Measurements from ENCODE around the gene YJU2.
"Not testable (repeated sequence)": the region's sequence is repeated elsewhere in the genome, so short reads cannot be mapped to it uniquely, and the experiment has no call there.

The YJU2 gene

DNA sequence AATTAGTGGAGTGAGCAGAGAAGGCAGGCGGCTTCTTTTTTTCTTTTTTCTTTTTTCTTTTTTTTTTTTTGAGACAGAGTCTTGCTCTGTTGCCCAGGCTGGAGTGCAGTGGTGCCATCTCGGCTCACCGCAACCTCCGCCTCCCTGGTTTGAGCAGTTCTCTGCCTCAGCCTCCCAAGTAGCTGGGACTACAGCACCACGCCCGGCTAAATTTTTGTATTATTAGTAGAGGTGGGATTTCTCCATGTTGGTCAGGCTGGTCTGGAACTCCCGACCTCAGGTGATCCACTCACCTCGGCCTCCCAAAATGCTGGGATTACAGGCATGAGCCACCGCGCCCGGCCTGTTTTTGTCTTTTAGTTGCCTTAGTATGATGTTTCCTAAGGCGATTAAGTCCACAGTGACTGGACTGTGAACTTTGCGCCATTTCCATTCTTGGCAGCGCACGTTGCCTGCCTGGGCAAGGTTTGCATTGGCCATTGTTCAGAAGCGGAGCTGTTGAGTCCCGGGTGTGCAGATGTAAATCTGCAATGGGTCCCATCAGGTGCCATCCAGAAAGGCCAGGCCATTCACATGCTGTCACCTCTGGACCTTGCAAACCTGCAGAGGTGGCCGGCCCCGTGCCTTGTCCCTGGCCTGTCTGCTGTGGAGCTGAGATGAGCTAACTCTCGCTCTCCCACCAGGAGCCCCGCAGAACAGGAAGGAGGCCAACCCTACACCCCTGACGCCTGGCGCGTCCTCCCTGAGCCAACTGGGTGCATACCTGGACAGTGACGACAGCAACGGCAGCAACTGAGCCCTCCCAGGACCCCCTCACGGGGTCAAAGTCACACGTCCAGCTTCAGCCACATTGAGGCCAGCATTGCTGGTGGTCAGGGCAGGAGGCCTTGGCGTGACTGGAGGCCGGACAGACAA, 21.3 kb downstream of the YJU2 start:
- no peak for DNase-seq (ENCODE audit: low read depth in 3 of 3)

GRCh38 chr19:4268816-4269430, 22.0 kb downstream of the YJU2 start:
- no peak for DNase-seq (ENCODE audit: low read depth in 3 of 3)

DNA sequence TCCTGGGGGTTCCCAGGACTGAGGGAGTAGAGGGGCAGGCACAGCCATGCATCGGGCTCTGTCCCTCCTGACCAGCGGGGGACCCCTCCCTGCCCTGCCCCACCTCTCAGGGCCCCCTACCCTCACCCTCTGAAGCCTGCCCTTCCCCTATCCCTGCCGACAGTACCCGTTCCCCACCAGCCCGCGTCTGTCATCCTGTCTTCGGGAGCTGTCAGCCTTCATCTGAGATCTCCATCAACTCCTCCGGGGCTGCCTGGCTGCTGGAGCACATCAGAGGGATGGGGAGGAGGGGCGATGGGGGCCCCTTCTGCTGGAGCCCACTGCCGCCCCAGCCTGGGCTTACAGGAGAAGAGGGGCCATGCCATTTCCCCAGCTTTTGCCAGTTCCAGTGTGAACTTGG, 26.0 kb downstream of the YJU2 start:
- DNase-seq (ENCODE audit: low read depth in 3 of 3), result no peak

GRCh38 chr19:4274321-4274686, 27.4 kb downstream of the YJU2 start:
- DNase-seq (ENCODE audit: low read depth in 3 of 3), result not testable (repeated sequence)

DNA sequence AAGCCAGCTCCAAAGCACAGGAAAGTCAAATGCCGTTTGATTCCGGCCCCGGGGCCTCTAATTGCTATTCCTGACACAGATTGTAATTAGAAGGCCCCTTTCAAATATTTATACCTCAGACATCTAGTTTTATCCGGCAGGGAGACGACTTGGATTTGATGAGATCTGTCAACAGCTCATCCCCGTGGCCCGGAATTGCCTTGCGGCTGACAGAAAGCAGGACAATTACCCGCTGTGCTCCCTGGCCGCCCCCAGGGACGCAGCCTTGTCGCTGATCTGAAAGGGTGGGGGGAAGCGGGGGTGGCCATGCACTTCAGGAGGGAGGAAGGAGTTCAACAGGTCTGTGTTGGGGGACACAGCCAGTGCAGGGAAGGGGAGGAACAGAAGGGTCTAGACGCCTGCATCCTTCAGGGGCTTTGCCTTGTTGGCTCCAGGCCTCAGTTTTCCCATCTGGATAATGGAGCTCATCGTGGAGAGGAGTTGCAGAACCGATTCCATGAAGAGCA, 30.4 kb downstream of the YJU2 start:
- DNase-seq (ENCODE audit: low read depth in 3 of 3), result no peak

- DNase-seq (ENCODE audit: low read depth in 3 of 3), result no peak
Observed at GRCh38 chr19:4278010-4278409, 31.1 kb downstream of the YJU2 start.

DNA sequence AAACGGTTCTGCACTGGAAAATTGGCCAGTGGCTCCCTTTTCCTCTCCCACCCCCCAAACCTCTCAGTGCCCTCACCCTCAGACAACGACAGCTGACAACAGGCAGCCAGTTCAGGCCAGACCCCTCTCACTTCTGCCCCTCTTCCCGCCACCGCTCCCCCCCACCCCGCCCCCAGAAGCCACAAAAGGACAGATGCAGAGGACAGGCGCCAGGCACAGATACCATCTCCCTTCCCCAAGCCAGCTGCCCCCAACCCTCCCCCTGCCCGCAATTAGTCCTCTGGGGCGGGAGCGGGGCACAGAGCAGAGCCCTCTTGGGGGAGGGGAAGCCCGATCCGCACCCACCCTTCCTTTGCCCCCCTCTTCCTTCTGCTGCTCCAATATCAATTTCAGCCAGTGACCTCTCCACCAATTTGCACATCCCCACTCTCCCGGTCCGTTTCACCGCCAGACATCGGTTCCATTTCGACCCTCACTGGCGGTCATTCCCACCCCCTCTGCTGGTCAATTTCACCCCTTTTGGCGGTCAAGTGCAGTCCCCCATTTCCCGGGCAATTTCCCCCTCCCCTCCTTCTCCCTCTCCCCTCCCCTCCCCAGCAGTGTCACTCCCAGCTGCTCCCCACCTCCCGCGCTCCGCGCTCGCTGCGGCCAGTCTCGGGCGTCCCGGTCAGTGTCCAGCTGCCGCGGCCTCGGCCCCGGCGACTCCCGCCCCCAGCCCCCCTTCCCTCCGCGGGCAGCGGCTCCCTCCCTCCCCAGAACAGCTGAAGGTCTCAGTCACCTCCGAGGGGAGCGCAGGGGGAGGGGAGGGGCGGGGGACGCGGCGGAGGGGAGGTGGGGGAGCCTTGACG, 31.8 kb downstream of the YJU2 start, which contains the start of gene SHD:
Gene SHD (plus strand): TSS at position 848 of the 848 bp plus-strand sequence. CDS start 798 bp downstream, outside the sequence.
- DNase-seq (ENCODE audit: low read depth in 3 of 3), result no peak

DNA sequence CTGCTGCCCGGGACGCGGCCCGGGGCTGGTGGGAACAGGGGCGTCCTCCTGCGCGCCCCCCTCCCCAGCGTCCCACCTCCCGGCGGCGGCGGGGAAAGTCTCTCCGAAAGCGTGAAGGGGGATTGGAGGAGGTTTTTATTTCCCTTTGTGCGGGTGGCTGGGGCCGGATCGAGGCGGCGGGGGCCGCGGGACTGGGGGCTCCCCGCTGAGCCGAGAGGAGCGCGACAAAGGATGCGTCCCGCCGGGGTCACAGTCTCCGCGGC, 32.3 kb downstream of the YJU2 start:
- DNase-seq (ENCODE audit: low read depth in 3 of 3), result no peak

DNA sequence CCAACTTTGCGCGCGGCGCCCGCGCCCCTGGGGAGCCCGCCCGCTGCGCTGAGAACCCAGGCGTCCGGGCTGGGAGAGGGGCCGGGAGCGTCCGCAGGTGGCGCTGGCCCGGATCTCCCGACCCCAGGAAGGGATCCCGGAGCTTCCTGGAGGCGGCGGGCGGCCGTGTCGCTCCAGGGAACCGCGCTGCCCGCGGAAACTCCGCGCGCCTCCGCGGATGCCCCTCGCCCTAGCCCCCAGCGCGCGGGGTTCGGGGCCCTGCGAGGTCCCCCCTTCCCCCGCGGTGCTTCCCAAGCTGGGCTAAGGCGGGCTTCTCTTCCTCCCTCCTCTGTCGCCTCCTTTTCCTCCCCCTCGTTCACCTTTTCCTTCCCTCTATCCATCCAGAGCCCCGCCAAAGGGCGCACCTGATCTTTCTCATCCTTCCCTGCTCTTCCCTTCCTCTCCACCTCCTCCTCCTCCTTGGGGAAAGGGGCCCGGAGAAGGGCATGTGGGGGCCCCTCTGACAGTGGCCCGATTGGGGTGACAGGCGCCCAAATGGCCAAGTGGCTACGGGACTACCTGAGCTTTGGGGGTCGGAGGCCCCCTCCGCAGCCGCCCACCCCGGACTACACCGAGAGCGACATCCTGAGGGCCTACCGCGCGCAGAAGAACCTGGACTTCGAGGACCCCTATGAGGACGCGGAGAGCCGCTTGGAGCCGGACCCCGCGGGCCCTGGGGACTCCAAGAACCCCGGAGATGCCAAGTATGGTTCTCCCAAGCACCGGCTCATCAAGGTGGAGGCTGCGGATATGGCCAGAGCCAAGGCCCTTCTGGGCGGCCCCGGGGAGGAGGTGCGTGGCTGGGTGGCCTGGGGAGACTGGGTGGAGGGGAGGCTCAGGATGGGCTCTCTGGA, 32.9 kb downstream of the YJU2 start:
- DNase-seq (ENCODE audit: low read depth in 3 of 3), result no peak

- no peak for DNase-seq (ENCODE audit: low read depth in 3 of 3)
Observed at GRCh38 chr19:4284176-4284958, 37.5 kb downstream of the YJU2 start.

DNA sequence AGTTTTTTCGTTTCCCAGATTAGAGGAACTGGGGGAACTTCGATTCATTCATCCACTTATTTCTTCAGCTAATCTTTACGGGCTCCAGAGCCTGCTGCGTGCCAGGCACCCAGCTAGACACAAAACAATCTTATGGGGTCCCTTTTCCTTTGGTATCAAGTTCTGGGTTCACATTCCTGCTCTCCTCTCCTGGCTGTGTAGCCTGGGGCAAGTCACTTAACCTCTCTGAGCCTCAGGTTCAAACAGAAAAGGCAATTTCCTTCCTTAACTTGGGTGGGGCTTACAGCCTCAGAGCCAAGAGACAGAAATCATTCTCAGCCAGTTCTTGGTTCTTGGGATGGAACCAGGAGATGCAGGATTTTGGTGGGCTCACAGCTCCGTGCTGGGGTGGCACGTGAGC, 38.1 kb downstream of the YJU2 start:
- no peak for DNase-seq (ENCODE audit: low read depth in 3 of 3)

GRCh38 chr19:4286141-4286540, 39.3 kb downstream of the YJU2 start:
- DNase-seq (ENCODE audit: low read depth in 3 of 3), result not testable (repeated sequence)

GRCh38 chr19:4288091-4288777, 41.4 kb downstream of the YJU2 start:
- no peak for DNase-seq (ENCODE audit: low read depth in 3 of 3)

GRCh38 chr19:4291184-4291732, 44.4 kb downstream of the YJU2 start:
- no peak for DNase-seq (ENCODE audit: low read depth in 3 of 3)

DNA sequence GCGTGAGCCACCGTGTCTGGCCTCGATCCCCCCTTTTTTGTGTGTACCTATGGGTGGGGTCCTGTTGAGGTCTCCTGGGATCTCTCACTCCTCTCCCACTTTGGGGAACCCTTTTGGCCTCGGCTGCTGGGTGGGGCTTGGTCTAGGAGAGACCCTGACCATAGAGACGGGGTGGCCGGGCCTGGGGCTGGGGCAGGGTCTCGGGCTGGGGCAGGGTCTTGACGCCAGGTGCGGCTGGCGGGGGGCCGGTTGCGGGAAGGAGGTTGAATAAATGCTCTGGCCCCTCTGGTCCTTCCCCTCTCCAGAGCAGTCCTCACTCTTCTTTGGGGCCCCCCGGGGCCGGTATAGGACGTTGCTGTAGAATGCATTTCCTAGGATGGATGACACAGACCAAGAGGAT, 45.6 kb downstream of the YJU2 start:
- DNase-seq (ENCODE audit: low read depth in 3 of 3), result no peak

- DNase-seq (ENCODE audit: low read depth in 3 of 3), result no peak
Observed at GRCh38 chr19:4294389-4294788, 47.5 kb downstream of the YJU2 start.

GRCh38 chr19:4295972-4296771, 49.3 kb downstream of the YJU2 start:
- DNase-seq (ENCODE audit: low read depth in 3 of 3), result no peak

DNA sequence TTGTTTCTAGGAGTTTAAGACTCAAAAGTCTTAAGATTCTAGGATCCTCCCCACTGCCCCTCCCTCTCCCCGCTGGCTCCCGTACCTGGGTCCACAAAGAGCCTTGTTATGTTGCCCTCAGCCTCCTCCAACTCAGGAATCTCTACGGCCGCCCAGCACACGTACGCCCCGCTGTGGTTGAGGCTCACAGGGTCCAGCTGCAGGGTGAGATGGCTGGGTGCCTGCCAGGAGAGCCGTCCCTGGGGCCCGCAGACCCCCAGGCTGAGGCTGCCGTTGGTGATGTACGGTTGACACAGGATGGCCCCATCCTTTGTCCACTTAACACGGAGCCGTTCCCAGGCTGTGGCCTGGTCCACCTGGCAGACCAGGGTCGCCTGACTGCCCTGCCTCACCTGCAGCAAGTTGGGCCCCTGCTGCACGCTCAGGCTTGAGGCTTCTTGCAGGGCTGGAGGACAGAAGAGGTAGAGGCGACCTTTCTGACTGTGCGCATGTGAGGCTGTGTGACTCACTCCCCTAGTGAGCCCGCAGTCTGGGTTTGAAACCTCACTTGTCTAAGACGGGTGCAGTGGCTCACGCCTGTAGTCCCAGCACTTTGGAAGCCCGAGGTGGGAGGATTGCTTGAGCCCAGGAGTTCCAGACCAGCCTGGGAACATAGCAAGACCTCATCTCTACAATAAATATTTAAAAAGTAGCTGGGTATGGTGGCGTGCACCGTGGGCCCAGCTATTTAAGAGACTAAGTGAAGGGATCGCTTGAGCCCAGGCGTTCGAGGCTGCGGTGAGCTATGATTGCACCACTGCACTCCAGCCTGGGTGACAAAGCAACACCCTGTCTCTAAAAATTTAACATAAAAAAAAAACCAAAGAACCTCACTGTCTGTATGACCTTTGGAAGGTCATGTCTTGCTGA, 51.3 kb downstream of the YJU2 start:
- DNase-seq (ENCODE audit: low read depth in 3 of 3), result no peak

Data from stimulated activated CD4-positive, alpha-beta T cell treated with anti-CD3 and anti-CD28 coated beads, TNF-alpha, amount 100 ng/mL, for 4 hours (primary cell).